Stimulated activated CD4-positive, alpha-beta T cell treated with anti-CD3 and anti-CD28 coated beads, Interleukin-1b, Interleukin-23, amount 100 ng/mL, for 4 hours (primary cell): ENCODE measurements around the gene STK25.
A peak's percentile ranks its signal among the peaks of the same experiment; 100 is the strongest.

Experiments used
- DNase-seq, 2 donors: peaks; one replicate each; pipeline ENCODE4 v3.0.0-alpha.2; 2020; ENCODE audit warnings: low read depth in 2 of 2

STK25 gene

DNA sequence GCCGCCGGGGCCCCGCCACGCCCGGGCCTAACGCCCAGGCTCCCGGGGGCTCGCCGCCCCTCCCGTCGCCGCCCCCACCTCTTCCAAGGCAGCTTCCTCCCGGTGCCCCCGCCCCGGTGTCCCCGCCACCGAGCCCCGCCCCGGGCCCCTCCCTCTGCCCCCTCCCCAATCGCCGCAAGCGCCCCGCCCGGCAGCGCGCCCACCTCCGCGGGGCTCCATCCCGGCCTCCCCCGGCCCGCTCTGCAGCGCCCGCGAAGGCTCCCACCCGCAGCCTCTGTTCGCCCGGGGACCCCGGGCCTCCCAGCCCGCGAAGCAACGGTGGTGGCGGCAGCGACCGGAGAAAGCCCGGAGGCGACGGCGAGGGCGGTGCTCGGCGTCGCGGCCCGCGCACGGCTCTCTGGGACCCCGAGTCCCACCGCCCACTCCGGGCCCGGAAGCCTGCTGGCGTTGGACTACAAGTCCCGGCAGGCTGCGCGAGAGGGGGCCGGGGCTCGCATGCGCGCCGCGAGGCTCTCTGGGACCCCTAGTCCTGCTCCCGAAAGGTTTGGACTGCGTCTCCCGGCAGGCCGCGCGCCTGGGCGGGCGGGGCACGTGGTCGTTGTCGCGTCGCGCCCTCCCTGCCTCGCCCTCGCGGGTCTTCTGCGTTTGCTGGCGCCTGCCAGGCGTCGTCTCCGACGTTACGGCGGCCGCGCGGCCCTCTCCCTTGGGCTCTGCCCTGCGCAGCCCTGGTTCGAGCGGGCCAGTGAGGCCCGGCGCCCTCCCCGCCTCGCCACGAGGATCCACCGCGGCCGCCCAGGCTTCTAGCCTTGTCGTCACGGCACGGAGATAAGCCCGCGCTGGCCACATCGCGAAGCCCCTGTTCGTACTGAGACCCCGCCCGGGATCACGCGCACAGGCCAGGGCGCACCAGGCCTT, at the start of gene STK25:
Gene STK25 (minus strand): TSS at position 345 of the 915 bp plus-strand sequence. CDS start 549 bp downstream, outside the sequence.
- peak; percentile 96 to 97 for DNase-seq

DNA sequence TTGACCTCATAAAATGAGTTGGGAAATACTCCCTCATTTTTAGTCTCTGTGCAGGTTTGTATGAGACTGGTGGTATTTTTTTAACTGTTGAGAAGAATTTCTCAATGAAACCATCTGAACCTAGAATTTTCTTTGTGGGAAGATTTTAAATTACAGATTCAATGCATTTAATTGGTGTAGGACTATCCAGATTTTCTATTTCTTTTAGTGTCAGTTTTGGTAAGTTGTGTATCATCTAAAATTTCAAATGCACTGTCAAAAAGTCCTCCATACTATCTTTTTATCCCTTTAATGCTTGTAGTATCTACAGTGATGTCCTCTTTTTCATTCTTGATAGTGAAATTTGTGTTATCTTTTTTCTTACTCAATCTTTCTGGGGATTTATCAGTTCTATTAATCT, 48.4 kb upstream of the STK25 start:
- no peak for DNase-seq

DNA sequence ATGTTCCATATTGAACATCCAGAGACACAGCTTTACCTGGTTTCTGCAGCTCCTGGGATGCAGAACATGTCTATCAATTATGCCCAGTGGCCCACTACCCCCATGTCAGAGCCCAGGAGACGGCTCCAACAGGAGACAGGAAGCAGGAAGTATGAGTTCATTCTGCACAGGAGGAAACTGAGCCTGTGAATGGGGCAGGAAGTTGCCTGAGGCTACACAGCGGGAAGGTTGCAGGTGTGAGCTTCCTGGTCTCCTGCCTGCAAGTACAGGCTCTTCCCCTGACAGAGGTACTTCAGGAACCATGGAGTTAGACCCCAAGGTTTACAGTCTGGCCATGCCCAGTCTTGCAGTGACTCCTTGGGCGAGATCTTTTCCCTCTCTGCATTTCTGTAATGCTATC, 47.3 kb upstream of the STK25 start:
- DNase-seq = no peak

DNA sequence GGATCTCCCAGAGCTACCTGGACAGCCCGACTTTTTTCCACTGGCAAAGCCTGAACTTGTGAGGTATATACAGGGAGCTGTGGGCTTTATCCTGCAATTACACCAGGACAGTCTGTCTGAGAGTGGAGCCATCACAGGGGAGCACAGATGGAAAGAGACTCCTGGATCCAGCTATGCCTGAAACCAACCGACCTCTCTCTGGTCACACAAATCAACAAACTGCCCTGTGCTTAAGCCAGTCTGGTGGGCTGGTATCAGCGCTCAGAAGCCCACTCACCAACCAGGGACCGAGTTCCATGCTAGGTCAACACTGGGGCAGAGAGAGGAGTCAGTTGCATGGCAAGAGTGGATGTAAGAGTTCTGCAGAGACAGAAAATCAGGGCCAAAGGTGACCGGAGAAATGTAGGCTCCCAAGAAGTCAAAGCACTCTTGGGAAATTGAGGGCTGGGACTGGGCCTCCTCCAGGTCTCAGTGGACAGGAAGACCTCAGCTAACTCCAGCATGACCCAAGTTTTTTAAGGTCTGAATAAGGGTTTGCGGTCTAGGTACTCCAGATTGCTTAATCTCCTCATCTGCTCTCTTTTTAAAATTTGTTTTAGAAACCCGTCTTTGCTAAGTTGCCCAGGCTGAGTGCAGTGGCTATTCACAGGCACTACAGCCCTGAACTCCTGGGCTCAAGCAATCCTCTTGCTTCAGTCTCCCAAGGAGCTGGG, 46.4 kb upstream of the STK25 start:
- no peak for DNase-seq

DNA sequence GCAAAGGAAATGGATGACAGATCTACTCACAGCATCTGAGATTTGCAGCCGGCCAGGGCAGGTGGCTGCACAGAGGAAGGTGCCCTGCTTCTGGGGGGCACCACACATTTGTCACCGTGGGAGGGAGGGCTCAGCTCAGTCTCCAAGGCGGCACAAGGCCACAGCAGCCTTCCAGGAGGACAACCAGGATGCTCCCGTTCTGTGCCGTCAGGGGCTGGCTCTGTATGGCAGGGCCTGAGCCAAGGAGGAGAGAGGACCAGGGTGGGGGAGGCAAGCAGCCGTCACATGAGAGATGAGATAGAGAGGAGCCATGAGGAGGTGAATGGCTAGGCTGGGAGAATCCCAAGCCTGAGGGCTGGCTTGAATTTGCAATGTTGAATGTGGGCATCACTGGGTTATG, 45.6 kb upstream of the STK25 start:
- DNase-seq = no peak

DNA sequence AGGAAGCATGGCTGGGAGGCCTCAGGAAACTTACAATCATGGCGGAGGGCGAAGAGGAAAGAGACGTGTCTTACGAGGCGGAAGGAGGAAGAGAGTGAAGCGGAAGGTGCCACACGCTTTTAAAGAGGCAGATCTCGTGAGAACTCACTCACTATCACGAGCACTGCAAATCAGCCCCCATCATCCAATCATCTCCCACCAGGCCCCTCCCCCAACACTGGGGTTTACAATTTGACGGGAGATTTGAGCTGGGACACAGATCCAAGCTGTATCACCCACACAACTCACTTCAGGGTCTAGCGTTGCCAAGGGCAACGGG, 45.1 kb upstream of the STK25 start:
- no peak for DNase-seq

DNA sequence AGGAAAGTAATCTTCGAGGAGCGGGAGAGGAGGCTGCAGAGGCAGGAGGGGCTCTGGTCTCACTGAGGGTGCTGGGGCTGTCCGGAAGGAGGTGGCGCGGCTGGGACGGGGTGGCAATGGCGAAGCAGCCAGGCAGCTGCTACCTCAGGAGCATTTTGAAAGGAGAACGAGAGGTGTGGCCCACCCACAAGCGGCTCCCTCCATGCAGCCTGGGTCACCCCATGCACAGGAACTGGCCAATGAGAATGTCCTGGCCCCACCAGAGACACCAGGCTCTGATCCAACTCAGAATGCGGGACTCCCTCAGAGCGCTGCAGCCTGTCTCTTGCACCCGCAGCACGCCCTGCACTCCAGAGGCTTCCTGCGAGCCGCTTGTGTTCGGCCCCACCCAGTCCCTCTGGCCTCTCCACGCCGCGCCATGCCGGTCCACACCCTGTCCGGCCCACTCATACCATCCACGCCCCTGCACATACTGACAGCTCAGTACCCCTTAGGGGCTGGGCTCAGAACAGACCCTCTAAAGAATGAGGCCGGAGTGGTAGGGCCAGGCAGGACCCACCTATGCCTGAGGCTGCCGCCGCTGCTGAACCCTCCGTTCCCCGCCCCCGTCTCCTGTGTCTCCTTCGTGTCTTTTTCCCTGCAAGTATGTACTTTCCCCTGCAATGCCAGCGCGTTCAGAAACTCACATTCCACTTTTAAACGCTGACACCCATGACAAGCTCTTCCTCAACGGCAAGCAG, 43.8 kb upstream of the STK25 start:
- no peak for DNase-seq

DNA sequence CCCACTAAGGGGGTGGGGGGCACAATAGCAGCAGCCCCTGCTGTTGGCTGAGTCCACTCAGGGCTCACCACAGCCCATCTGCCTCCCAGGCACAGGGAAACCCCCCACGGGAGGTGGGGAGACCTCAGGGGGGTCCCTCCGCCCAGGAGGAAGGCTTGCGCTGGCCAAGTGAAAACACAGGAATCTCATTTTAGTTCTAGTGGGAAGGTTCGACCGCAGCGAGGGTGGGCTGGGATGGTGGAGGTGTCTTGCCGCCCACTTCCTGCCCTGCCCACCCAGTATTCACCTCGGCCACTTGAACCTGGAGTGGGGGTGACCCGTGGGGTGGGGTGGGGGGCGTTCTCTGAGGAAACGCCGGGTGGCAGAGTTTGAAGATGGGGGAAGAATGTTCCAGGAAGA, 43.2 kb upstream of the STK25 start:
- DNase-seq = no peak

DNA sequence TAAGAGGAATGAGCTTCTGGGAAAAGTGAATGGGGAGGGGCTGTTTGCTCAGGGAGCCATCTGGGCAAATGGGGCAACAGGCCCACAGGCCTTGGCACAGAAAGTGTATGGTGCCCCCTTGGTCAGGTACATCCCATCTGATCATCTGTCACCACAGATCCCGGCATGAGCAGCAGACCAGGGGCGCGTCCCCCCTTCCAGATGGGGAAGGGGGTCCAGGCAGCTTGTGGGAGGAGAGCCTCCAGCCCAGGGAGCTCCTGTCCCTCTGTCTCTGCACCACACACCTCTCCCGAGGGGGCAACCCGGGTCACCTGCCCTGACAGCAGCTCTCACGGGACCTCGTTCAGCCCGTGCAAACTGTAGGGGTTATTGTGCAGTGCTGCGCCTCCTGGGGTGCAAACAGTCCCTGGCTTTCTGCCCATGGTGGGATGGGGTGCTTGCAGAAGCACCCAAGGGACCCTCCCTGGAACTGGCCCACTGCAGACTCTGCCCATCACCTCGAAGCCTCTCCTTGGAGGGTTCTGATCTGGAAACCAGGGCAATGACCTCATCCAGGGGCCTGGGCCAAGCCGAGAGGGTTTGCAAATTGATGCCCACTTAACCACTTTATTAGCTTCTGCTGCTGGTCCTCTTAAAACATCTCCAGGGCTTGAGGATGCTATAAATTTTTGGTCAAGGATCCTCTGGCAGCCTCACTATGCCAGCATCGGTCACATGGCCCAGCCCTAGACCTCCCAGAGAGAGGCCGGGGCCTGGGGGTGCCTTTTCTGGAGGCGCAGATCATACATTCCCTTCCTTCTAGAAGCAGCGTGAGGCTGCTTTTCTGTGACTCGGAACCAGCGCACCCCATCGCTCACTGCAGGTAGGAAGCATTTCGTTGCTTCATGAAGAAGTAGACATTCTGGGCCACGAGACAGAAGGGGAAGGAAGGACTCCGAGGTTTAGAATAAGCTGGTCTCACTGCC, 42.5 kb upstream of the STK25 start:
- no peak for DNase-seq

DNA sequence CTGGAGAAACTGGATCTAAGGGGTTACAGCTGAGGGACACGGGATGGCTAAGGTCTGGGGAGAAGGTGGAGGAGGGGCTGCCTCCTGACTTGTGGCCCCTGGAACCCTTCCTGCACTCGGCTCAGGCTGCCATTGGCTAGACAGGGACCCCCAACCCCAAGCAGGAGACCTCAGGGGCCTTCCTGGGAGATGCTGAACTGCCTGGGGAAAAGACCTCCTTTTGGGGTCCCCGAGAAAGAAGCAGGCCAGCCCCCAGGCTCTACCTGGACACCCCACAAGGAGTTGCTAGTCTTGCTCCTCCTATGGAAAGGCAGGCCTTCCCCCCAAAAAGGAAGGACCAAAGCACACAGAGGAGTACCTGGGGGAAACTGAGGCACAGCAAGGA, 40.1 kb upstream of the STK25 start:
- DNase-seq = no peak

DNA sequence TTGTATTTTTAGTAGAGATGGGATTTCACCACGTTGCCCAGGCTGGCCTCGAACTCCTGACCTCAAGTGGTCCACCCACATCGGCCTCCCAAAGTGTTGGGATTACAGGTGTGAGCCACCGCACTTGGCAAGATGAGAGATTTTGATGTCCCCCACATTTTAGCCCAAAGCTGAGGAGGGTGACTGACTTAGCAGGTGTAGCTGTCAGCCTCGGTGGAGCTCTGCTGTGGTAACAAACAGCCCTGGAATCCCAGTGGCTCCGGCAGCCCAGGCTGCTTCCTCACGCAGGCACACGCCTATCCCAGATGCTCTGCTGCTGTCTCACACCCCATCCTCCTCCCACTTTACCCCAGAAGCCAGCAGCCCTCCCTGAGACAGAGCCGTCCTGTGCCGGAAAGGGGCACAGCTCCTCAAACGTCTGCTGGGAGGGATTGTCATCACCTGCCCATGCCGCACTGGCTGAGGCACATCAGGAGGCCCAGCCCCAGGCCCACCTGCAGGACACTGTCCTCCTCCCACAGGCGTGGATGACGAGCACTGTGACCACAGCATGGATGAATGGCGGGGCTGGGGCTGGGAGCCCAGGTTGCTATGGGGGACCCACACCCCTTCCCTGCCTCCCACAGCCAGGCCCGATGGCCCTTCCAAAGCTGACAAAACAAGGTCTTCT, 39.5 kb upstream of the STK25 start:
- no peak for DNase-seq

DNA sequence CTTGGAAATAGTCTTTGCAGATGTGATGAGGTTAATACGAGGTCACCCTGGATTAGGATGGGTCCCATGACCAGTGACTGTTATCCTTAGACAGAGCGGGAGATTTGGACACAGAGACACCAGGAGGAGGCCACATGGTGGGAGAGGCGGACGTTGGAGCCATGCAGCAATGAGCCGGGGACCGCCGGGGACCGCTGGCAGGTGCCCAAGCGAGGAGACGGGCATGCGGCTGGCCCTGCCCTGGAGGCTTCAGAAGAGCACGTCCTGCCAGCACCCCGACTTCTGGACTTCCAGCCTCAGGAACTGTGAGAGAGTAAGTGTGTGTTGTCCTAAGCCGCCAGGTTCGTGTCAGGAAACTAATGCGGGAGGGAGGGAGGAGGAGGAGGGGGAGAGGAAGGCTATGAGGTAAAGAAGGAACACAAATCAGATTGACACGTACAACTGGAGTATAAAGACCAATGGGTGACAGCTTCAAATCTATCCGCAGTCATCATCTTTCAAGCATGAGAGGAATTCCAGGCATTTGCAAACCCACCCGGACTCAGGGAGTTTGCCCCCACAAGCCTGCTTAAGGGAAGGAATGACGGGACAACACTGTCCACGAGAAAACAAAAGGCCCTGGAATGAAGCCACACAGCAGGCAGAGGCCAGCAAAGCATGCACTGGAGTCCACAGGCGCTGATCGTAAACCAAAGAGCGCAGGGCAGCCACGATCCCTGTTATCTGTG, 38.6 kb upstream of the STK25 start:
- no peak for DNase-seq

DNA sequence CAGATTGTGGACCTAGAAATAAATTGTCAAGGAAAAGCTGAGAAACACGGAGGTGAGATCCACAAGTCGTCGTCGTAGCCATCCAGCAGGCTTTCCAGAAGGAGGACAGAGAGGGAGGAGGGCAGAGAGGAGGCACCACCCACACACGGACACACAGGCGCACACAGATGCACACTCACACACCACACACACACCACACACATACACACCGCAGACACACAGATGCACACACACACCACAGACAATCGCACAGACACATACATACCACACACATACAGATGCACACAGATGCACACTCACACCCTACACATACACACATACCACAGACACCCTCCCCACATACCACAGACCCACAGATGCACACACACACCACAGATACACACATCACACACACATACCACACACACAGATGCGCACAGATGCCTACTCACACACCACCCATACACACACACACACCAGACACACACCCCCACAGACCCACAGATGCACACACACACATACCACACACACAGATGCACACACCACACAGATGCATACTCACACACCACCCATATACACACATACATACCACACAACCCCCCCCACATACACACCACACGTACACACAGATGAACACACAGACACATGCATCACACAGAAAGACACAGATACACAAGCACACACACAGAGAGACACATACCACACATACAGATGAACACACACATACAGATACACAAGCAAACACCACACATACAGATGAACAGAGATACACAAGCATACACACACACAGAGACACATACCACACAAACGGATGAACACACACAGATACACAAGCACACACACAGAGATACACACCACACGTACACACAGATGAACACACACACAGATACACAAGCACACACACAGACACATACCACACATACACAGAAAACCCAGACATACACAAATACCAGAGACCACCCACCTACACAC, 37.4 kb upstream of the STK25 start:
- no peak for DNase-seq

DNA sequence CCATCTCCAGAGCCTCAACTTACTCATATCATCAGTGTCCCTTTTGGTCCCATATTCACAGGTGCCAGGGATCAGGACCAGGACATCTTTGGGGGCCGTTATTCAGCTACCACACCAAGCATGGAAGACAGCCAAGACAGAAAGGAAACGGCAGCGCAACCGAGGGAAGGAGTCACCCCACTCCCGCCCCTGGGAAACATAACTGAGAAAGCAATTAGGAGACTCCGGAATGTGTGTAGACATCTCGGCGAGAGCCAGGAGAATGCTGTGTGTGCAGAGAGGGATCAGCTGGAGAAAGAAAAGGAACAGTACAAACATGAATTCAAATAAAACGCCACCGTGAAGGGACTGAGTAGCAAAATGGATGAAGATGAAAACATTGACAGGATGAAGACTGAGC, 36.7 kb upstream of the STK25 start:
- no peak for DNase-seq

DNA sequence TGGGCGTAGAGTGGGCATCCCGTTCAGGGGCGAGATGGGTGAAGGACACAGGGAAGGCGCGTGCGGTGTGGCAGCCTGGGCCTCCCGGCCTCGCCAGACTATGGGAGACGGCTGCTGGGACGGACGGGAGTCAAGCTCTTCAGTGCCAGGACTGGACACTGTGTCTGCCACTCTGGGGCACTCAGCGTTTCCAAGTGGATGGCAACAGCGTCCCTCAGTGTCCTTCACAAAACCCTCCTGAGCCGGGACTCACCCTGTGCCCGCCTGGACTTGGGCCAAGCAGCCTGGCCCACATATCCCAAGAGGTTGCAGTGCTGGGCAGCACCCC, 33.9 kb upstream of the STK25 start:
- no peak for DNase-seq

DNA sequence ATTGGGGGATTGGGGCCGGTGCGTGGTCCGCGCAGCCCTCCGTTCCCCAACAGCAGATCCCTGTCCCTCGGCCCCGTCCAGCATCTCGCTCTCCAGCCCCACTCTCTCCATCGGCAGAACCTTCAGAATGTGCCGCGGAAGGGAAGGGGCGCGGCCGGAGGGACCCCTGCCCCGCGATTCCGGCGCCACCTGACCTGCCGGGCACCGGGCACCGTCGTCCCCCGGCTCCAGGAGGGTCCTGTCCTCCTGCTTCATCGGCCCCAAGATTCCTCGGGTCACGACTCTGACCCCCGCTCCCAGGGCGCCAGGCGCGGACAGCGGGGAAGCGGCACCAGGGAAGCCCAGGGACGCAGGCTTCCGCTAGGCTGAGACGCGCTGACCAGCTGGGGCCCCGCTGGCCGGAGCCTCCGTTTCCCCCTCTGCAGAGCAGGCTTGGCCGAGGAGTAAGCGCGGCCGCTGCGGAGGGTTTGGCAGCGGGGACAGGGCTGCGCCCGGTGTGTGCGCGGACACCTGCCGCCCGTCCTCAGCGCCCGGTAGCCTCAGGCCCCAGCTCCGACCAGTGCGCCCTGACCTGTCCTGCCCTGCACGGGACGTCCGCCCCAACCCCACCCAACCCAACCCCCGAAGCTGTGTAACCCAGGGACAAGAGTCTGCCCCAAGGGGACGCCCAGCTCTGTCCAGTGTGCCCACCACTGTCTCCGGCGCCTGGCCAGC, 33.3 kb upstream of the STK25 start:
- DNase-seq = no peak

DNA sequence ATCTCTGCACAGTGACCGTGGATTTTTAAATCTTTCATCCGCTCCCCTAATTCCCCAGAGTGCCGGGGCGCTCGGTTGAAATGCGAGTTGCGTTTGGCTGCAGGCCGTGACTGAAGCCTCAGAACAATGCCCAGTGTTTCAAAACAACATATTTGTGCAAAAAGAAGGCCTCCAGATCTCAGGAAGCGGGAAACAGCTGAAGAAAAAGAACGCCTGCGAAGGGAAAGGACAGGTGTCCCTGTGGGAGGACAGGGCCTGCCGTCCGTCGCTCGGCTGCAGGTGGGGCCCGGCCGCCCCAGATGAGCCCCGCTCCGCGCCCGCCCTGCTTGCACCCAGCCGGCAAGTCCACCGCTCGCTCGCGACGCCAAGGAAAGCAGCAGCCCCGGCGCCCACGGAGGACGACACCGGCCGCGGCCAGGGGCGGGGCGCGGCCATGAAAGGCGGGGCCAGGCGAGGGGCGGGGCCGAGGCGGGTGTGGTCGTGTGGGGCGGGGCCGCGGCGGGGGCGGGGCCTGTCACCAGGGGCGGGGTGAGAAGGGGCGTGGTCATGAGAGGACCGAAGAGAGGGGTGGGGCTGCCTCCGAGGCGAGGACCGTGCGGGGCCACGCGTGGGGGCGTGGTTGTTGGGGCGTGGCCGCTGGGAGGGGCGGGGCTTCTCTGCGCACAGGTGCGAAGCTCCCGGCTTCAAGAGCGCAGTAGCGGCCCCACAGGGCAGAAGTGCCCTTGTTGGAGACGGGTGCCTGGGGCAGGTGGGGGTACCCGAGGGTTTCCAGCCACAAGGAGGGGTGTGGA, 32.6 kb upstream of the STK25 start:
- peak; percentile 48 to 49 for DNase-seq

DNA sequence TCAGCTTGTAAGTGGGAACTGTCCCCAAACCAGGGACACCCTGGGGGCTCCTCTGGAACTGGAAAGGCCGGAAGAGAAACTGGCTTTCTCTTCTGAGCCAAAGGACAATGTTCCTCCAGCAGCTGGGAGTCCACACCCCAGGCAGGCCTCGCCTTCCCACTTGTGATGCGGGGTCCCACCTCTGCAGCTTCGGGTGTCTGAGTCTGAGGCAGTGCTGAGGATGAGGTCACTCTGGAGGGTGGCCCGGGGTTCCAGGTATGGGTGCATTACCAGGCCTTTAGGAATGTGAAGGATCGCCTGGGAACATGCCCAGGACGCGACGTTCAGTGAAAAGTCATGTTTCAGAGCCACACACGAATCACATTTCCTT, 32.0 kb upstream of the STK25 start:
- DNase-seq = no peak
